GM23338 (cell line): ENCODE measurements around the gene EPHB2.

Source experiments
- CREB1 ChIP-seq: fragments of 250-450 bp; sonication (Bioruptor Pico); IDR thresholded peaks from 2 replicates; pipeline ENCODE4 v1.5.0; 2020; ENCODE audit warnings: low read depth, mild to moderate bottlenecking, moderate library complexity
- CTCF ChIP-seq, 2 experiments: fragments of 200-600 bp in 1 of 2; sonication (generic) in 1 of 2; conservative IDR thresholded peaks; 2 replicates each; pipeline versions ENCODE4 v1.5.1 to v1.6.1; 2016 to 2017; ENCODE audit warnings: antibody characterized with exemption in 2 of 2, low read depth in 2 of 2, mild to moderate bottlenecking in 2 of 2, moderate library complexity in 1 of 2
- EZH2 ChIP-seq: fragments of 200-600 bp; sonication (generic); IDR thresholded peaks from one replicate; pipeline ENCODE4 v1.8.0; 2017; ENCODE audit warnings: antibody characterized with exemption, mild to moderate bottlenecking, low read depth; ENCODE audit not compliant: unreplicated experiment
- EZH2phosphoT487 ChIP-seq: fragments of 200-600 bp; sonication (generic); IDR thresholded peaks from one replicate; pipeline ENCODE4 v1.8.1; 2018; ENCODE audit warnings: antibody characterized with exemption; ENCODE audit not compliant: unreplicated experiment
- JUNB ChIP-seq: IDR thresholded peaks from one replicate; pipeline ENCODE4 v1.6.1; 2016; ENCODE audit warnings: antibody characterized with exemption; ENCODE audit not compliant: unreplicated experiment
- NANOG ChIP-seq: IDR thresholded peaks from 2 replicates; pipeline ENCODE4 v1.6.1; 2016; ENCODE audit warnings: antibody characterized with exemption, borderline replicate concordance
- POLR2AphosphoS5 ChIP-seq: IDR thresholded peaks from 2 replicates; pipeline ENCODE4 v1.6.1; 2016; ENCODE audit warnings: antibody characterized with exemption, low read depth
- REST ChIP-seq: IDR thresholded peaks from one replicate; pipeline ENCODE4 v1.6.1; 2018; ENCODE audit warnings: antibody characterized with exemption; ENCODE audit not compliant: unreplicated experiment
- STAT1 ChIP-seq: IDR thresholded peaks from one replicate; pipeline ENCODE4 v1.6.1; 2016; ENCODE audit warnings: antibody characterized with exemption; ENCODE audit not compliant: unreplicated experiment
- ZNF114 ChIP-seq: fragments of 250-450 bp; sonication (Bioruptor Pico); IDR thresholded peaks from 2 replicates; pipeline ENCODE4 v1.5.0; 2020; ENCODE audit warnings: mild to moderate bottlenecking, moderate library complexity
- ZNF331 ChIP-seq: fragments of 250-450 bp; sonication (Bioruptor Pico); IDR thresholded peaks from 2 replicates; pipeline ENCODE4 v1.5.0; 2020; ENCODE audit warnings: low read depth, mild to moderate bottlenecking, moderate library complexity
- ZNF462 ChIP-seq: fragments of 250-450 bp; sonication (Bioruptor Pico); IDR thresholded peaks from 2 replicates; pipeline ENCODE4 v1.5.0; 2020; ENCODE audit warnings: mild to moderate bottlenecking, moderate library complexity
- TF ChIP-seq, protein P1 (sequence below): IDR thresholded peaks from 2 replicates; pipeline ENCODE4 v1.6.1; 2016; ENCODE audit warnings: antibody characterized with exemption

- TF ChIP-seq REST, result no peak
- TF ChIP-seq EZH2, result no peak
- no peak for TF ChIP-seq CTCF (conservative IDR thresholded peaks at IDR 0.05; ENCODE audit: low read depth in 2 of 2)
- TF ChIP-seq POLR2AphosphoS5, result no peak
- no peak for TF ChIP-seq ZNF114 (CRISPR knock-in tag)
- TF ChIP-seq NANOG, result no peak
- TF ChIP-seq EZH2phosphoT487, result no peak
- TF ChIP-seq, protein P1, sequence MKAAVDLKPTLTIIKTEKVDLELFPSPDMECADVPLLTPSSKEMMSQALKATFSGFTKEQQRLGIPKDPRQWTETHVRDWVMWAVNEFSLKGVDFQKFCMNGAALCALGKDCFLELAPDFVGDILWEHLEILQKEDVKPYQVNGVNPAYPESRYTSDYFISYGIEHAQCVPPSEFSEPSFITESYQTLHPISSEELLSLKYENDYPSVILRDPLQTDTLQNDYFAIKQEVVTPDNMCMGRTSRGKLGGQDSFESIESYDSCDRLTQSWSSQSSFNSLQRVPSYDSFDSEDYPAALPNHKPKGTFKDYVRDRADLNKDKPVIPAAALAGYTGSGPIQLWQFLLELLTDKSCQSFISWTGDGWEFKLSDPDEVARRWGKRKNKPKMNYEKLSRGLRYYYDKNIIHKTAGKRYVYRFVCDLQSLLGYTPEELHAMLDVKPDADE, result no peak
- no peak for TF ChIP-seq JUNB
- no peak for TF ChIP-seq ZNF331 (CRISPR knock-in tag)
- no peak for TF ChIP-seq CREB1 (CRISPR knock-in tag)
- TF ChIP-seq ZNF462 (CRISPR knock-in tag), result no peak
- no peak for TF ChIP-seq STAT1
Observed at GRCh38 chr1:22918644-22919043, 208.0 kb downstream of the EPHB2 start.
